ENCODE data around the gene TET3. TPM values are rescaled to one million over a fixed set of nuclear protein-coding genes. Genes with fewer than 3 reads are reported as not detected.

Gene TET3
- total and polyA plus RNA-seq, 2 of the 8 experiments (the other 6 are each of a cell fraction or from before 2014, with no cell fraction given): 4.5 to 21.1 TPM

- Histone ChIP-seq H2BK5ac (ENCODE audit: low read depth, low read length) (no peak overlapping the region), H4K91ac (replicated peaks; ENCODE audit: insufficient read length, low read length) (no peak overlapping the region), H3K56ac (replicated peaks; ENCODE audit: insufficient read length, low read depth, low read length) (no peak overlapping the region), H2BK12ac (ENCODE audit: low read depth, low read length) (no peak overlapping the region), H3K27me3 (replicated peaks in 1 of 4; ENCODE audit: control insufficient read depth in 3 of 4, extremely low read depth in 1 of 4, insufficient read depth in 3 of 4, low read length in 3 of 4) (no peaks in the 10 kb centered on the region), H2BK15ac (ENCODE audit: low read length) (no peak overlapping the region), H3K4me3 (ENCODE audit: extremely low read depth in 1 of 4, insufficient read depth in 2 of 4, low read depth in 3 of 4, low read length in 4 of 4) (no peak overlapping the region), H4K8ac (ENCODE audit: extremely low read depth, insufficient read depth, low read length) (no peak overlapping the region), H2AK5ac (ENCODE audit: low read depth, low read length) (no peak overlapping the region), H3K23ac (ENCODE audit: insufficient read length) (no peak overlapping the region), H3K4me1 (replicated peaks in 1 of 4; ENCODE audit: control insufficient read depth in 3 of 4, insufficient read depth in 4 of 4, low read length in 3 of 4) (peaks cover 10 to 19% (median 15%) of the 10 kb centered on the region in 4 experiments), H2BK20ac (ENCODE audit: low read length) (no peak overlapping the region), H3K14ac (ENCODE audit: insufficient read length) (no peak overlapping the region), H3K23me2 (ENCODE audit: low read depth, low read length) (no peaks in the 10 kb centered on the region), H4K5ac (ENCODE audit: insufficient read length, low read depth, low read length) (no peak overlapping the region), H3K36me3 (ENCODE audit: control insufficient read depth in 2 of 4, insufficient read depth in 4 of 4, low read length in 3 of 4) (no peaks in the 10 kb centered on the region), H3K79me1 (ENCODE audit: low read depth, low read length) (peaks cover 15% of the 10 kb centered on the region), H3K4ac (replicated peaks; ENCODE audit: insufficient read length, low read depth, low read length) (no peak overlapping the region), H2BK120ac (replicated peaks; ENCODE audit: low read depth, low read length) (no peak overlapping the region), H3K4me2 (ENCODE audit: insufficient read depth in 1 of 2, low read depth in 2 of 2, low read length in 2 of 2) (no peak overlapping the region), H3K18ac (ENCODE audit: extremely low read depth, low read length) (no peak overlapping the region), H3K9ac (replicated peaks in 1 of 4; ENCODE audit: extremely low read depth in 1 of 4, low read depth in 3 of 4, low read length in 3 of 4) (no peak overlapping the region), H3K79me2 (ENCODE audit: control insufficient read depth in 1 of 2, insufficient read depth in 2 of 2, low read length in 2 of 2) (peaks cover 0 to 90% of the 10 kb centered on the region in 2 experiments; a peak in 3 of 4 replicates), H4K20me1 (replicated peaks in 1 of 2; ENCODE audit: control insufficient read depth in 1 of 2, insufficient read depth in 2 of 2, low read length in 2 of 2) (peaks cover 2 to 9% of the 10 kb centered on the region in 2 experiments), H3K27ac (ENCODE audit: low read depth, low read length) (no peak overlapping the region), H2AFZ (ENCODE audit: low read length) (no peak overlapping the region), H3K9me3 (ENCODE audit: insufficient read depth in 2 of 2, low read depth in 1 of 2, low read length in 1 of 2) (0 out of 4 replicates have a peak, but pooled peaks cover 0 to 1% of the 10 kb centered on the region in 2 experiments)
- ChIA-PET CTCF (ENCODE audit: partially characterized antibody) (interaction anchor here (0.9 kb wide), 1 partner anchor 45 kb away, joined by 3 read pairs; no protein-coding TSS in a partner anchor), POLR2A (ENCODE audit: partially characterized antibody) (no interaction called here)
- no peak for DNase-seq (ENCODE audit: low read depth in 1 of 2, low spot score in 2 of 2)
- 92% methylated on average over 2 of the region's 2 CpGs; no CpG with 5 or more reads in 1 of the 2 experiments for WGBS, 2 experiments (ENCODE audit: extremely low coverage in 1 of 2, insufficient coverage in 1 of 2, insufficient read length in 1 of 2, insufficient replicate concordance in 2 of 2, low coverage in 1 of 2, low lambda C conversion rate in 2 of 2, missing lambda C conversion rate in 1 of 2)
- TF ChIP-seq TBP (IDR thresholded peaks at IDR 0.05; ENCODE audit: low read depth, low read length) (no peak), SUZ12 (IDR thresholded peaks at IDR 0.05; ENCODE audit: low read length) (no peak), HDAC2 (IDR thresholded peaks at IDR 0.05; ENCODE audit: borderline replicate concordance in 1 of 2, low read depth in 2 of 2, low read length in 2 of 2) (no peak), PHF8 (conservative IDR thresholded peaks at IDR 0.05; ENCODE audit: low read depth, low read length) (no peak), CEBPB (IDR thresholded peaks at IDR 0.05; ENCODE audit: low read depth, low read length) (no peak), ASH2L (IDR thresholded peaks at IDR 0.05; ENCODE audit: low read length) (no peak), CBX8 (IDR thresholded peaks at IDR 0.05; ENCODE audit: borderline replicate concordance, low read depth, low read length) (no peak)
- FAIRE-seq: no peak
Observed at GRCh38 chr2:74033375-74033774, 48.7 kb downstream of the TET3 start.

Measured in H1 (cell line).